Measurements from ENCODE around the gene SLC43A3.

Gene SLC43A3

GRCh38 chr11:57426929-57427726 is at the start of gene SLC43A3:
Gene SLC43A3, minus strand, starts transcription at chr11:57427121. Its CDS starts 949 bp downstream, at chr11:57426172.
- DNase-seq (ENCODE audit: low spot score): peak; percentile 60

- DNase-seq (ENCODE audit: low spot score): no peak
Measured at GRCh38 chr11:57476047-57476756, 49.3 kb upstream of the SLC43A3 start.

- DNase-seq (ENCODE audit: low spot score): no peak
Measured at GRCh38 chr11:57475671-57476046, 48.7 kb upstream of the SLC43A3 start.

- no peak for DNase-seq (ENCODE audit: low spot score)
Measured at GRCh38 chr11:57475191-57475590, 48.3 kb upstream of the SLC43A3 start.

GRCh38 chr11:57474803-57475115 is 47.8 kb upstream of the SLC43A3 start:
- DNase-seq (ENCODE audit: low spot score): no peak

- no peak for DNase-seq (ENCODE audit: low spot score)
Measured at GRCh38 chr11:57474017-57474802, 47.3 kb upstream of the SLC43A3 start.

GRCh38 chr11:57473285-57473841 is 46.4 kb upstream of the SLC43A3 start:
- DNase-seq (ENCODE audit: low spot score): no peak

- DNase-seq (ENCODE audit: low spot score): no peak
Measured at GRCh38 chr11:57471496-57471895, 44.6 kb upstream of the SLC43A3 start.

GRCh38 chr11:57469268-57469667 is 42.3 kb upstream of the SLC43A3 start:
- no peak for DNase-seq (ENCODE audit: low spot score)

- no peak for DNase-seq (ENCODE audit: low spot score)
Measured at GRCh38 chr11:57468276-57468675, 41.4 kb upstream of the SLC43A3 start.

GRCh38 chr11:57467508-57468157 is 40.7 kb upstream of the SLC43A3 start:
- no peak for DNase-seq (ENCODE audit: low spot score)

GRCh38 chr11:57466680-57467079 is 39.8 kb upstream of the SLC43A3 start:
- DNase-seq (ENCODE audit: low spot score): no peak

- DNase-seq (ENCODE audit: low spot score): no peak
Measured at GRCh38 chr11:57464539-57465181, 37.7 kb upstream of the SLC43A3 start.

GRCh38 chr11:57463671-57464538 is 37.0 kb upstream of the SLC43A3 start:
- DNase-seq (ENCODE audit: low spot score): no peak

- DNase-seq (ENCODE audit: low spot score): no peak
Measured at GRCh38 chr11:57462597-57462996, 35.7 kb upstream of the SLC43A3 start.

- DNase-seq (ENCODE audit: low spot score): no peak
Measured at GRCh38 chr11:57461841-57462489, 35.0 kb upstream of the SLC43A3 start.

GRCh38 chr11:57460758-57461749 is 34.1 kb upstream of the SLC43A3 start:
- DNase-seq (ENCODE audit: low spot score): no peak

GRCh38 chr11:57460022-57460757 is 33.3 kb upstream of the SLC43A3 start, which contains the start of gene RTN4RL2:
Gene RTN4RL2, plus strand, starts transcription at chr11:57460528. Its CDS starts 338 bp downstream, at chr11:57460866.
- peak; percentile 66 for DNase-seq (ENCODE audit: low spot score)
